ENCODE measurements around the gene NT5E.

GRCh38 chr6:85494547-85495536 is 45.0 kb downstream of the NT5E start:
- TF ChIP-seq EZH2 (optimal IDR thresholded peaks at IDR 0.05; ENCODE audit: low read depth, low read length), result no peak
- TF ChIP-seq CTCF (IDR thresholded peaks at IDR 0.05; ENCODE audit: low read length), result no peak
